T-cell (primary cell): ENCODE measurements around the gene NKX1-2. TPM values are rescaled to one million over a fixed set of nuclear protein-coding genes. Genes with fewer than 3 reads are reported as not detected.

Experiments used
- ATAC-seq, 4 experiments: fragments of 200-7000 bp in 3 of 4; fragments of 150-1000 bp in 1 of 4; cut with Tn5 transposase; replicated peaks in 1 of 4; 1 replicate in 3 of 4; 2 replicates in 1 of 4; pipeline ENCODE4 v1.10.0; 2021; ENCODE audit warnings: moderate library complexity in 3 of 4, mild to moderate bottlenecking in 2 of 4, moderate number of reproducible peaks in 1 of 4
- CTCF ChIA-PET, 2 donors: fragments of 300-600 bp; sonication (Branson Sonifier 250); formaldehyde crosslinking; loops; one replicate each; lab custom pipeline; 2022; ENCODE audit warnings: antibody characterized with exemption in 2 of 2; lab: Charles Lee
- POLR2A ChIA-PET, 2 donors: fragments of 300-600 bp; sonication (Branson Sonifier 250); formaldehyde crosslinking; loops; one replicate each; lab custom pipeline; 2022; ENCODE audit warnings: antibody characterized with exemption in 2 of 2; lab: Charles Lee
- DNase-seq, 35 experiments: peaks; one replicate each; pipeline versions ENCODE4 v3.0.0 to v3.0.0-alpha.2; 2013 to 2023
- H3K27ac ChIP-seq: one replicate; pipeline ENCODE4 v1.5.1; 2013; ENCODE audit warnings: low read length
- H3K27me3 ChIP-seq, 2 experiments: replicated peaks in 1 of 2; 1 replicate in 1 of 2; 2 replicates in 1 of 2; pipeline versions ENCODE4 v1.6.1 to v1.7.0; 2013; ENCODE audit warnings: low read length in 1 of 2, mixed read lengths in 1 of 2; ENCODE audit not compliant: control insufficient read depth in 2 of 2, insufficient read depth in 2 of 2; ENCODE audit errors: extremely low read depth in 1 of 2
- H3K36me3 ChIP-seq, 2 donors: 1 replicate in 1 of 2; 2 replicates in 1 of 2; pipeline versions ENCODE4 v1.6.1 to v1.7.0; 2013; ENCODE audit warnings: low read length in 1 of 2; ENCODE audit not compliant: control insufficient read depth in 2 of 2, insufficient read depth in 1 of 2; ENCODE audit errors: extremely low read depth in 1 of 2
- H3K4me1 ChIP-seq, 2 experiments: 1 replicate in 1 of 2; 2 replicates in 1 of 2; pipeline versions ENCODE4 v1.6.1 to v1.7.0; 2013; ENCODE audit warnings: low read length in 2 of 2, mixed read lengths in 1 of 2; ENCODE audit not compliant: insufficient read depth in 2 of 2, control insufficient read depth in 1 of 2; ENCODE audit errors: extremely low read depth in 1 of 2
- H3K4me3 ChIP-seq, 2 donors: 1 replicate in 1 of 2; 2 replicates in 1 of 2; pipeline versions ENCODE4 v1.5.1 to v1.7.0; 2013; ENCODE audit warnings: mild to moderate bottlenecking in 2 of 2, low read length in 1 of 2, moderate library complexity in 1 of 2; ENCODE audit not compliant: control insufficient read depth in 1 of 2; ENCODE audit errors: extremely low read depth in 1 of 2
- H3K9me3 ChIP-seq: 2 replicates; pipeline ENCODE4 v1.7.0; 2013
- H3K27ac Mint-ChIP-seq, 2 donors: one replicate each; pipeline ENCODE4 v1.8.0; 2020 to 2021; ENCODE audit warnings: mild to moderate bottlenecking in 2 of 2, mixed read lengths in 2 of 2
- H3K27me3 Mint-ChIP-seq, 2 donors: one replicate each; pipeline ENCODE4 v1.8.0; 2021 to 2022; ENCODE audit warnings: mixed read lengths in 2 of 2
- H3K36me3 Mint-ChIP-seq: one replicate; pipeline ENCODE4 v1.8.0; 2021; ENCODE audit warnings: mixed read lengths
- H3K4me1 Mint-ChIP-seq, 3 donors: one replicate each; pipeline ENCODE4 v1.8.0; 2020 to 2022; ENCODE audit warnings: mixed read lengths in 3 of 3, mild to moderate bottlenecking in 1 of 3
- H3K4me3 Mint-ChIP-seq, 3 donors: one replicate each; pipeline ENCODE4 v1.8.0; 2020 to 2022; ENCODE audit warnings: mild to moderate bottlenecking in 3 of 3, mixed read lengths in 3 of 3, moderate library complexity in 3 of 3
- H3K9me3 Mint-ChIP-seq, 3 donors: one replicate each; pipeline ENCODE4 v1.8.0; 2020 to 2022; ENCODE audit warnings: mixed read lengths in 3 of 3
- WGBS: methylation state at CpG from one replicate; pipeline ENCODE4 v1.1.5; 2013; ENCODE audit warnings: missing lambda C conversion rate; ENCODE audit not compliant: insufficient coverage; 5-methylcytosine and 5-hydroxymethylcytosine counted together
- total RNA-seq, 35 experiments: library from RNA in 6 of 35; stranded (reverse) in 6 of 35; fragments of 120-200 nt in 1 of 35; gene quantifications; one replicate each; pipeline versions ENCODE4 v1.2.1 to v1.2.4 and lab custom pipeline; 2013 to 2026

Gene NKX1-2
- total RNA-seq, 5 donors from 2014 or later (not counting 1 experiment from before 2014, with no cell fraction given): 0.12 TPM; not detected in 4

DNA sequence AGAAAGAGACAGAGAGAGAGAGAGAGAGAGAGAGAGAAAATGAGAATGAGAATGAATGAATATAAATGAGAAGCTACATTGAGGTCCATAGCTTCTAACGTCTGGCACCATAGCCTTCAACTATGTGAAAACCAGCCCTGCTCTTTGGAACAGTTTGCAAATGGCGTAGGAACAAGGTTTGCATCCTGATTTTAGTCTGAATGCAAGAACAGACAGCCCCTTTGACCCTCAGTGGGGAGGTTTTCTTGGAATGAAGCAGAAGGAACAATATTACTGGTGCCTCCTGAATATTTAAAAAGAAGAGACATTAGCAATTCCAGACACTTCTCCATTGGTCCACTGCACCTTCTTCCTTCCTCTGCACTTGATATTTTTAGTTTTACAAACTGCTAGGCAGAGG lies 34.8 kb upstream of the NKX1-2 start:
- ChIA-PET CTCF (no interaction called here), POLR2A (no interaction called here)
- Mint-ChIP-seq H3K36me3 (peaks cover 38% of the 10 kb centered on the region), H3K4me3 (no peak overlapping the region), H3K4me1 (no peaks in the 10 kb centered on the region), H3K27me3 (no peaks in the 10 kb centered on the region), H3K9me3 (peaks cover 0 to 12% (median 0%) of the 10 kb centered on the region in 3 donors), H3K27ac (no peak overlapping the region)
- Histone ChIP-seq H3K4me3 (no peak overlapping the region), H3K27me3 (no peaks in the 10 kb centered on the region), H3K9me3 (no peaks in the 10 kb centered on the region), H3K27ac (no peak overlapping the region), H3K36me3 (peaks cover 2 to 6% of the 10 kb centered on the region in 2 donors), H3K4me1 (no peaks in the 10 kb centered on the region)
- WGBS: 91% methylated on average over 2 of the region's 2 CpGs
- ATAC-seq (no peak), DNase-seq (no peak)

DNA sequence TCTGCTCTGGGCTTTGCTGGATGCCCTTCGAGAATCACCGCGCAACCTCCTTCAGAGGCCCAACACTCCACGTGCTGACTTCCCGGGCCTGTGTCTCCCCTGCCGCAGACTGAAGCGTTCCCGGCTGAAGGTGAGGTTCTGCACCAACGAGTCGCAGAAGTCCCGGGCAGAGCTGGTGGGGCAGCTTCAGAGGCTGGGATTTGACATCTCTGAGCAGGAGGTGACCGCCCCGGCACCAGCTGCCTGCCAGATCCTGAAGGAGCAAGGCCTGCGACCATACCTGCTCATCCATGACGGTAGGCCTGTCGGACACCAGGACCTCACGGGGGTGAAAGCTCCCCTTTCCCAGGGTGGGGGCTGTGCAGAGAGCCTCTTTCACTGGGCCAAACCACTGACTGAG lies 34.2 kb upstream of the NKX1-2 start:
- ChIA-PET POLR2A (no interaction called here), CTCF (no interaction called here)
- Mint-ChIP-seq H3K9me3 (peaks cover 0 to 12% (median 0%) of the 10 kb centered on the region in 3 donors), H3K27me3 (no peaks in the 10 kb centered on the region), H3K4me3 (no peak overlapping the region), H3K36me3 (peaks cover 36% of the 10 kb centered on the region), H3K27ac (no peak overlapping the region), H3K4me1 (no peaks in the 10 kb centered on the region)
- no peaks in the 10 kb centered on the region for H3K27me3 ChIP-seq
- DNase-seq (no peak), ATAC-seq (no peak)
- WGBS: 97% methylated on average over 14 of the region's 17 CpGs
- no peaks in the 10 kb centered on the region for H3K9me3 ChIP-seq
- H3K27ac ChIP-seq: no peak overlapping the region
- no peak overlapping the region for H3K4me3 ChIP-seq
- H3K36me3 ChIP-seq: peaks cover 2 to 6% of the 10 kb centered on the region in 2 donors
- no peaks in the 10 kb centered on the region for H3K4me1 ChIP-seq

DNA sequence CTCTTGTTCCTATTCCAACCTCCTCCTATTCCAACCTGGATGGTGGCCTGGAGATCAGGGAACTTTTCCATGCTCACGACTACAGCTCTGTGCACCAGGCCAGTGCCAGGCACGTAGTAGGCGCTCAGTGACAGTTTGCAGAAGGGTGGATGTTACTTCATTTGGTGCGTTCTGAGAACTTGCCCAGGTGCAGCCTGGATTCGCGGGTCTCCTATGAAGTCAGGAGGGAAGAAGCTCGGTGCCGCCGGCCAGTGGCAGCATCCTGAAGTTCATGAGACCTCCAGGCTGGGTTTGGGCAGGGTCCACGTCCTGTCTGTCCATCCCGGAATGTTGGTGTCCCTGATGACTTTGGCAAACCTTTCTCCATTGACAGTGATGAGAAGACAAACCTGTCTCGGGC lies 33.0 kb upstream of the NKX1-2 start:
- H3K27me3 Mint-ChIP-seq: no peaks in the 10 kb centered on the region
- H3K27me3 ChIP-seq: no peaks in the 10 kb centered on the region
- H3K4me1 ChIP-seq: no peaks in the 10 kb centered on the region
- H3K27ac ChIP-seq: no peak overlapping the region
- no peaks in the 10 kb centered on the region for H3K4me1 Mint-ChIP-seq
- H3K4me3 ChIP-seq: no peak overlapping the region
- POLR2A ChIA-PET: no interaction called here
- no peak overlapping the region for H3K4me3 Mint-ChIP-seq
- H3K36me3 Mint-ChIP-seq: peaks cover 27% of the 10 kb centered on the region
- CTCF ChIA-PET: no interaction called here
- no peak for ATAC-seq
- 94% methylated on average over 12 of the region's 12 CpGs for WGBS
- peaks cover 2 to 3% of the 10 kb centered on the region in 2 donors for H3K36me3 ChIP-seq
- H3K9me3 ChIP-seq: no peaks in the 10 kb centered on the region
- no peak overlapping the region for H3K27ac Mint-ChIP-seq
- H3K9me3 Mint-ChIP-seq: peaks cover 0 to 12% (median 0%) of the 10 kb centered on the region in 3 donors
- no peak for DNase-seq

DNA sequence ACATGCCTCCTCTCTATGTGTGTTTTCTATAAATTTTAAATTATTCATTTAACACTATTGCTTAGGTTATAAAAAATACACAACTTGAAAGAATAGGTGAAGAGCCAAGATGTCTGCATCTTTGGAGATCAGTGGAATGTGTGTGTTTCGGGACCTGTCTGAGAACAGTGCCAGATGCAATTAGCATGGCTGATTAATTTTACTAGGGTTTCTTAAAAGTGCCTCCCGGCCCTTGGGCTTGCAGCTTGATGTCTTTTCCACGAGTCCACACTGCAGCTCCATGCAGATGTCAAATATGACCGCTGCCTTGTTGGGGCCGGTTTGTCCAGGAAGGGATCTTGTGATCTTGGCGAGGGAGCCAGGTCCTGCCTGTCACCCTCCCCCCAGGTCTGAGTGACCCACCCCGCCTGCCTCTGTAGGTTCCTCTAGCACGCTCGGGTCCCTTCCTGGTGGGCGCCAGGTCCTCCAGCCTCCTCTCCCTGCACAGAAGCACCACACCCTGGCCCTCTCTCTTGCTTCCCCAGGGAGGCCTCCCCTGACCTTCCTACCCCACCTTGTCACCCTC lies 32.5 kb upstream of the NKX1-2 start:
- Mint-ChIP-seq H3K9me3 (peaks cover 0 to 12% (median 0%) of the 10 kb centered on the region in 3 donors), H3K4me1 (no peaks in the 10 kb centered on the region), H3K36me3 (peaks cover 27% of the 10 kb centered on the region), H3K27ac (no peak overlapping the region), H3K4me3 (no peak overlapping the region), H3K27me3 (no peaks in the 10 kb centered on the region)
- no peaks in the 10 kb centered on the region for H3K27me3 ChIP-seq
- H3K4me1 ChIP-seq: no peaks in the 10 kb centered on the region
- no peak overlapping the region for H3K4me3 ChIP-seq
- H3K27ac ChIP-seq: no peak overlapping the region
- peaks cover 2 to 3% of the 10 kb centered on the region in 2 donors for H3K36me3 ChIP-seq
- POLR2A ChIA-PET: no interaction called here
- no peak for DNase-seq
- CTCF ChIA-PET: no interaction called here
- WGBS: 88% methylated on average over 10 of the region's 10 CpGs
- H3K9me3 ChIP-seq: no peaks in the 10 kb centered on the region
- ATAC-seq: no peak

DNA sequence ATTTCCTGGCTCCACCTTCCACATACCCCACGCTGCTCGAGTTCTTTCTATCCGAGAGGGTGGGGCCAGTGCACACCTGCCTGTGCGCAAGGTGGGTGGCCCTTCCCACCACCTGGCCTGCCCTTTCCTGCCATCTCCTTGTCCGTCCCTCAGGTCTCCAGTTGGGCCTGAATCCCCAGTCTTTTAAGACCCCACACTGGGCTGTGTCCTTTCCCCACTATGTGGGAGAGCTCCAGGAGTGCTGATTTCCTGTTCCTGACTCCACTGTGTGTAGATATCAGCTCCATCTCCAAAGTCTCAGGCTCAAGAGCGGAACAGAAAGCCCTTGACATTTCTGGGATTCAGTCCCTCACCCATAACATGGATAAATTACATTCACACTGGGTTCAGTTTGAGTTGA lies 31.9 kb upstream of the NKX1-2 start:
- H3K36me3 ChIP-seq: peaks cover 2 to 3% of the 10 kb centered on the region in 2 donors
- no peak for ATAC-seq
- Mint-ChIP-seq H3K36me3 (peaks cover 21% of the 10 kb centered on the region), H3K4me3 (no peak overlapping the region), H3K4me1 (no peaks in the 10 kb centered on the region), H3K9me3 (peaks cover 0 to 8% (median 0%) of the 10 kb centered on the region in 3 donors), H3K27ac (no peak overlapping the region), H3K27me3 (no peaks in the 10 kb centered on the region)
- H3K9me3 ChIP-seq: no peaks in the 10 kb centered on the region
- POLR2A ChIA-PET: no interaction called here
- CTCF ChIA-PET: no interaction called here
- H3K27me3 ChIP-seq: no peaks in the 10 kb centered on the region
- H3K27ac ChIP-seq: no peak overlapping the region
- no peaks in the 10 kb centered on the region for H3K4me1 ChIP-seq
- no peak for DNase-seq
- 73% methylated on average over 3 of the region's 6 CpGs for WGBS
- H3K4me3 ChIP-seq: no peak overlapping the region

DNA sequence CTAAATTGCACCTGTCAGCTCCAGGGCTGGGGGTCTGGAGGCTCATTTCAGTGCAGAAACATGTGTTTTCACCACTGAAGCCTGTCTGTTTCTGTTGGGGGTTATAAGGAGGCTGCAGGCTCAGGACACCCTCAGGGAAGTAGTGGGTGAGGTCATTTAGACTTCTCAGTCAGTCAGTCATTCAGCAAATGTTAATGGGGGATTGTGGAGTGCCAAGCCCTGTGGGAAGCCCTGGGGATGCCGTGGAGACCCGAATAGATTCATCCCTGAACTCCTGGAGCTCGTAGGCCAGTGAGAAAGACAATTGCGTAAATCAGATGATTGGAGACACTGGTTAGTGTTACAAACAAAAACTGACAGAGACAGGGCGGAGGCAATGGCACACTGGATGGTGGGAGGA lies 31.0 kb upstream of the NKX1-2 start:
- no peak overlapping the region for H3K4me3 ChIP-seq
- peaks cover 0 to 4% of the 10 kb centered on the region in 2 donors for H3K36me3 ChIP-seq
- no peak overlapping the region for H3K27ac ChIP-seq
- Mint-ChIP-seq H3K27ac (no peak overlapping the region), H3K4me1 (no peaks in the 10 kb centered on the region), H3K9me3 (peaks cover 0 to under 1% (median 0%) of the 10 kb centered on the region in 3 donors), H3K27me3 (no peaks in the 10 kb centered on the region), H3K36me3 (peaks cover 12% of the 10 kb centered on the region), H3K4me3 (no peak overlapping the region)
- H3K9me3 ChIP-seq: no peaks in the 10 kb centered on the region
- DNase-seq (no peak), ATAC-seq (no peak)
- POLR2A ChIA-PET: no interaction called here
- whole genome bisulfite sequencing: 82% methylated on average over 3 of the region's 5 CpGs
- H3K27me3 ChIP-seq: no peaks in the 10 kb centered on the region
- CTCF ChIA-PET: no interaction called here
- no peaks in the 10 kb centered on the region for H3K4me1 ChIP-seq
